K562 (cell line): ENCODE results near the gene PRRT1. TPM values are rescaled to one million over a fixed set of nuclear protein-coding genes. Genes with fewer than 3 reads are reported as not detected.

Experiments used
- ATAC-seq: fragments of 200-7000 bp; cut with Tn5 transposase; 3 replicates; pipeline ENCODE4 v1.9.1; 2020; ENCODE audit warnings: moderate library complexity
- BruUV-seq: library from RNA; stranded (reverse); fragments of 400-500 nt; replicated peaks from 2 replicates; lab custom pipeline; 2021; lab: Mats Ljungman, UMichigan
- CTCF ChIA-PET: fragments of 300-600 bp; formaldehyde crosslinking; extraction: SDS; loops from one replicate; lab custom pipeline; 2021; ENCODE audit warnings: low intra/inter-chr PET ratio; lab: Yijun Ruan, JAX
- POLR2A ChIA-PET: fragments of 300-600, 350-650 bp; sonication (Branson Sonifier 250); formaldehyde crosslinking; extraction: SDS; loops from one replicate; lab custom pipeline; 2021; ENCODE audit warnings: antibody characterized with exemption, inconsistent platforms; lab: Yijun Ruan, JAX
- DNase-seq, 4 experiments: peaks; one replicate each; pipeline versions ENCODE4 v3.0.0 to v3.0.0-alpha.2; 2011 to 2018; ENCODE audit warnings: low spot score in 3 of 4, mixed read lengths in 3 of 4; ENCODE audit errors: extremely low read depth in 1 of 4
- FAIRE-seq: peaks from 2 replicates; lab custom pipeline; 2011; peaks lifted over from hg19 to GRCh38; lab: Jason Lieb, UNC
- H2AFZ ChIP-seq: 2 replicates; pipeline ENCODE4 v1.6.0; 2011; ENCODE audit warnings: low read depth, low read length, control low read depth, inconsistent platforms
- H3K27ac ChIP-seq: fragments of 200-600 bp; 3 replicates; pipeline ENCODE4 v1.8.0; 2011; ENCODE audit warnings: low read depth, mild to moderate bottlenecking, control low read depth, inconsistent platforms, low read length, moderate library complexity, mixed read lengths; ENCODE audit errors: extremely low read depth
- H3K27me3 ChIP-seq, 2 experiments: fragments of 300-600 bp in 1 of 2; 2 replicates in 1 of 2; 3 replicates in 1 of 2; pipeline versions ENCODE4 v1.6.0 to v1.8.0; 2011; ENCODE audit warnings: inconsistent platforms in 2 of 2, low read length in 2 of 2, mild to moderate bottlenecking in 1 of 2, mixed read lengths in 1 of 2, moderate library complexity in 1 of 2; ENCODE audit not compliant: control insufficient read depth in 2 of 2, insufficient read depth in 2 of 2
- H3K36me3 ChIP-seq: fragments of 300-600 bp; 3 replicates; pipeline ENCODE4 v1.8.0; 2011; ENCODE audit warnings: mild to moderate bottlenecking, low read length, inconsistent platforms; ENCODE audit not compliant: control insufficient read depth, insufficient read depth
- H3K4me1 ChIP-seq, 2 experiments: fragments of 200-600 bp in 1 of 2; replicated peaks in 1 of 2; 2 replicates in 1 of 2; 3 replicates in 1 of 2; pipeline versions ENCODE4 v1.5.1 to v1.8.0; 2011; ENCODE audit warnings: inconsistent platforms in 2 of 2, low read length in 2 of 2, mild to moderate bottlenecking in 1 of 2, mixed read lengths in 1 of 2, moderate library complexity in 1 of 2; ENCODE audit not compliant: control insufficient read depth in 2 of 2, insufficient read depth in 2 of 2
- H3K4me2 ChIP-seq: 2 replicates; pipeline ENCODE4 v1.6.1; 2011; ENCODE audit warnings: low read length, control low read depth, inconsistent platforms, mixed read lengths; ENCODE audit not compliant: insufficient read depth
- H3K4me3 ChIP-seq: fragments of 200-600 bp; sonication (generic), shearing (Covaris generic); 2 replicates; pipeline ENCODE4 v1.5.1; 2016; ENCODE audit warnings: control low read depth, inconsistent platforms
- H3K79me2 ChIP-seq: fragments of 200-600 bp; 3 replicates; pipeline ENCODE4 v1.8.0; 2011; ENCODE audit warnings: low read length, inconsistent platforms; ENCODE audit not compliant: control insufficient read depth, insufficient read depth
- H3K9ac ChIP-seq, 2 experiments: 2 replicates each; pipeline versions ENCODE4 v1.6.0 to v1.6.1; 2011; ENCODE audit warnings: low read depth in 2 of 2, low read length in 2 of 2, control low read depth in 1 of 2, inconsistent platforms in 1 of 2, mild to moderate bottlenecking in 1 of 2, mixed read lengths in 1 of 2; ENCODE audit not compliant: insufficient read depth in 1 of 2
- H3K9me1 ChIP-seq: one replicate; pipeline ENCODE4 v1.6.0; 2011; ENCODE audit warnings: inconsistent platforms, mild to moderate bottlenecking, low read length, moderate library complexity; ENCODE audit not compliant: control insufficient read depth, insufficient read depth
- H3K9me3 ChIP-seq: replicated peaks from 2 replicates; pipeline ENCODE4 v1.5.1; 2011; ENCODE audit warnings: low read depth, low read length, inconsistent platforms; ENCODE audit not compliant: control insufficient read depth, insufficient read depth
- H4K20me1 ChIP-seq: replicated peaks from 2 replicates; pipeline ENCODE4 v1.6.1; 2011; ENCODE audit warnings: low read length, inconsistent platforms, mixed read lengths; ENCODE audit not compliant: control insufficient read depth, insufficient read depth
- CEBPG ChIP-seq, 3 experiments: fragments of 200-800 bp in 1 of 3; sonication (Bioruptor generic) in 1 of 3; sonication (generic) in 1 of 3; formaldehyde crosslinking in 1 of 3; IDR thresholded peaks in 2 of 3; conservative IDR thresholded peaks in 1 of 3; 2 replicates each; pipeline versions ENCODE4 v1.6.1 to v1.8.0; 2016 to 2022; ENCODE audit warnings: missing compliant biosample characterization in 2 of 3, missing genetic modification characterization in 2 of 3, mild to moderate bottlenecking in 1 of 3, missing genetic modification reagents in 1 of 3
- FOXP1 ChIP-seq: sonication (generic); formaldehyde crosslinking; IDR thresholded peaks from 2 replicates; pipeline ENCODE4 v1.8.0; 2022; ENCODE audit warnings: mild to moderate bottlenecking, missing genetic modification reagents
- GABPB2 ChIP-seq: fragments of 250-450 bp; sonication (Bioruptor Pico); conservative IDR thresholded peaks from 2 replicates; pipeline ENCODE4 v1.5.1; 2021; ENCODE audit warnings: mild to moderate bottlenecking
- MCM5 ChIP-seq: fragments of 450-650 bp; IDR thresholded peaks from 2 replicates; pipeline ENCODE4 v1.6.1; 2016; ENCODE audit warnings: low read depth
- POLR3G ChIP-seq: IDR thresholded peaks from 2 replicates; pipeline ENCODE4 v1.6.1; 2011; ENCODE audit not compliant: insufficient read length, insufficient replicate concordance; ENCODE audit errors: extremely low read depth
- SIX5 ChIP-seq, 2 experiments: IDR thresholded peaks; 2 replicates each; pipeline ENCODE4 v1.6.1; 2011; ENCODE audit warnings: low read length in 2 of 2, borderline replicate concordance in 1 of 2, low read depth in 1 of 2, mild to moderate bottlenecking in 1 of 2, moderate library complexity in 1 of 2; ENCODE audit not compliant: insufficient read depth in 1 of 2
- SP1 ChIP-seq: sonication (generic); formaldehyde crosslinking; IDR thresholded peaks from 2 replicates; pipeline ENCODE4 v1.8.1; 2022; ENCODE audit warnings: mild to moderate bottlenecking, missing genetic modification reagents
- TARDBP ChIP-seq: fragments of 450-650 bp; IDR thresholded peaks from 2 replicates; pipeline ENCODE4 v1.6.1; 2016
- ZBED1 ChIP-seq: IDR thresholded peaks from 2 replicates; pipeline ENCODE4 v1.6.1; 2014
- ZNF445 ChIP-seq: fragments of 250-450 bp; sonication (Bioruptor Pico); IDR thresholded peaks from 2 replicates; pipeline ENCODE4 v1.4.0; 2020; ENCODE audit warnings: low read depth, mild to moderate bottlenecking, moderate library complexity
- ZNF551 ChIP-seq: fragments of 250-450 bp; sonication (Bioruptor Pico); IDR thresholded peaks from 2 replicates; pipeline ENCODE4 v1.5.0; 2021; ENCODE audit warnings: mild to moderate bottlenecking, moderate library complexity
- WGBS: fragments of 100-300 bp; shearing (Covaris generic); methylation state at CpG from one replicate; pipeline ENCODE4 v1.1.6; 2016; ENCODE audit warnings: low coverage, mixed read lengths; ENCODE audit not compliant: insufficient coverage; ENCODE audit errors: missing lambda C conversion rate; 5-methylcytosine and 5-hydroxymethylcytosine counted together
- in situ Hi-C: fragments of 300-500 bp; cut with MboI; formaldehyde crosslinking; loops from 4 replicates; pipeline ENCODE4 v1.15.0; 2018; ENCODE audit warnings: inconsistent platforms, mixed read lengths
- intact Hi-C: fragments of 100-400 bp; cut with micrococcal nuclease; formaldehyde crosslinking; loops from 2 replicates; pipeline ENCODE4 v1.14.2; 2022
- polyA plus RNA-seq, 8 experiments: library from polyadenylated mRNA; depleted of rRNA in 4 of 8; stranded (reverse) in 5 of 8; unstranded in 3 of 8; fragments of >200 nt; fragmentation: Nextera tagmentation in 2 of 8; fragmentation: Illumina TruSeq in 1 of 8; extraction: Ambion mirVana in 2 of 8; extraction: Trizol in 1 of 8; gene quantifications; 2 replicates each; pipeline versions ENCODE4 v1.2.1 to v1.2.3, GENCODE V29; 2011 to 2014; ENCODE audit warnings: inconsistent platforms in 1 of 8, missing spikeins in 1 of 8
- total RNA-seq, 7 experiments: library from RNA; depleted of rRNA in 6 of 7; stranded (reverse); fragments of >200 nt in 6 of 7; fragmentation: Illumina TruSeq in 2 of 7; extraction: Trizol in 2 of 7; gene quantifications; 2 replicates each; pipeline versions ENCODE4 v1.2.1 to v1.2.3, GENCODE V29; 2011 to 2021; ENCODE audit warnings: low replicate concordance in 1 of 7
- TF ChIP-seq, protein P1 (sequence below): fragments of 450-650 bp; formaldehyde crosslinking; IDR thresholded peaks from 2 replicates; pipeline ENCODE4 v1.4.0; 2020; ENCODE audit warnings: mild to moderate bottlenecking
- TF ChIP-seq, protein P2 (sequence below): sonication (generic); formaldehyde crosslinking; IDR thresholded peaks from 2 replicates; pipeline ENCODE4 v1.8.0; 2022; ENCODE audit warnings: mild to moderate bottlenecking, missing genetic modification reagents, borderline replicate concordance
- TF ChIP-seq, protein P3 (sequence below): fragments of 250-450 bp; sonication (Bioruptor Pico); IDR thresholded peaks from 2 replicates; pipeline ENCODE4 v1.5.1; 2021; ENCODE audit warnings: mild to moderate bottlenecking

Gene PRRT1
- total and polyA plus RNA-seq, 9 of the 15 experiments (the other 6 are each of a cell fraction or from before 2014, with no cell fraction given) = 0.14 to 3.5 (median 0.41) TPM

DNA sequence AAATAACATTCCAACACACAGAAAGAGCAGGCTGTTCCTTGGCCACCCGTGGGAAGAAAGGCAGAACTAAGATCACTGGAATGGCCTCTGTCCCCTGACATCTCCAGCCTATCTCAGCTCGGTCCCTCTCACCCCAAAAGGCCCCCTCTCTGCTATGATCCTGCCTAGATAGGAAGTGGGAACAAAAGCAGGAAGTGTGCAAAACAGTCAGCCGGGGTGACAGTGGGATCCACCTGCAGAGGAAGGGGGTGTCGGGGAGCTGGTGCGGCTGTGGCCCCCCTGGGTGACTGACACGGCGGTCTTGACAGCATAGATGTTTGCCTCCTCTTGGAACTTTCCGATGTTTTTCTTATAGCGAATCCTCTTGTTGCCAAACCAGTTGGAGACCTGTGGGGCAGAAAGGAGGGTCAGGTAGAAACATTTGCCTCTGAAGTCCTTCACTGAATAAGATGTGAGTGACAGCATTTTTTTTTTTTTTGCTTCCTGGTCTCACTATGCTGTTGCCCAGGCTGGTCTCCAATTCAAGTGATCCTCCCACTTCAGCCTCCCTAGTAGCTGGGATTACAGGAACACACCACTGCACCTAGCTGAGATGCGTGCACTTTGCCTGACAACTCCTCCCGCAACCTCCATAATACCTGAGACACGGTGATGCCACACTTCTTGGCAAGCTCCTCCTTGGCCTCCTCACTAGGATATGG lies 35.4 kb upstream of the PRRT1 start:
- ATAC-seq = no peak
- H3K9ac ChIP-seq = peak overlapping the region in 1 of 2 experiments; percentile 75; a peak in 2 of 4 replicates
- peak; percentile 23 for FAIRE-seq
- H2AFZ ChIP-seq = no peak overlapping the region
- ChIA-PET CTCF (no interaction called here), POLR2A (interaction anchor here (0.6 to 1.1 kb wide), 5 partner anchors 9 to 533 kb away, joined by 3 read pairs; partner anchors contain the start of genes AGPAT1 and ATF6B)
- H3K27me3 ChIP-seq = no peaks in the 10 kb centered on the region
- no TSS peak for BruUV-seq
- no peaks in the 10 kb centered on the region for H3K9me3 ChIP-seq
- intact Hi-C loops (no loop called here), in situ Hi-C loops (no loop called here)
- H3K4me2 ChIP-seq = peak overlapping the region; percentile 53
- DNase-seq = no peak
- peaks cover 64% of the 10 kb centered on the region for H3K79me2 ChIP-seq
- peak overlapping the region; percentile 68; the same call in 2 of the 3 replicates for H3K27ac ChIP-seq
- H3K9me1 ChIP-seq = no peaks in the 10 kb centered on the region
- H4K20me1 ChIP-seq = no peaks in the 10 kb centered on the region
- peaks cover 61 to 76% of the 10 kb centered on the region in 2 experiments for H3K4me1 ChIP-seq
- 79% methylated on average over 12 of the region's 12 CpGs for WGBS
- no peak overlapping the region for H3K4me3 ChIP-seq
- H3K36me3 ChIP-seq = peaks cover 56% of the 10 kb centered on the region; the same call in 2 of the 3 replicates
- TF ChIP-seq, protein P1, sequence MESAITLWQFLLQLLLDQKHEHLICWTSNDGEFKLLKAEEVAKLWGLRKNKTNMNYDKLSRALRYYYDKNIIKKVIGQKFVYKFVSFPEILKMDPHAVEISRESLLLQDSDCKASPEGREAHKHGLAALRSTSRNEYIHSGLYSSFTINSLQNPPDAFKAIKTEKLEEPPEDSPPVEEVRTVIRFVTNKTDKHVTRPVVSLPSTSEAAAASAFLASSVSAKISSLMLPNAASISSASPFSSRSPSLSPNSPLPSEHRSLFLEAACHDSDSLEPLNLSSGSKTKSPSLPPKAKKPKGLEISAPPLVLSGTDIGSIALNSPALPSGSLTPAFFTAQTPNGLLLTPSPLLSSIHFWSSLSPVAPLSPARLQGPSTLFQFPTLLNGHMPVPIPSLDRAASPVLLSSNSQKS (CRISPR knock-in tag) = no peak
- no peak for TF ChIP-seq POLR3G
- no peak for TF ChIP-seq SIX5 (IDR thresholded peaks at IDR 0.05; ENCODE audit: borderline replicate concordance in 1 of 2, insufficient read depth in 1 of 2, low read depth in 1 of 2, low read length in 2 of 2)
- no peak for TF ChIP-seq ZBED1
- no peak; the same call in 1 of the 2 replicates for TF ChIP-seq SP1 (CRISPR knock-in tag)
- TF ChIP-seq CEBPG (CRISPR knock-in tag; IDR thresholded peaks at IDR 0.05) = no peak
- no peak for TF ChIP-seq CEBPG (tag; conservative IDR thresholded peaks at IDR 0.05 in 1 of 2, IDR thresholded peaks at IDR 0.05 in 1 of 2)
- TF ChIP-seq GABPB2 (CRISPR knock-in tag) = no peak
- no peak for TF ChIP-seq TARDBP
- no peak for TF ChIP-seq ZNF445 (CRISPR knock-in tag)
- TF ChIP-seq FOXP1 (CRISPR knock-in tag) = no peak
- TF ChIP-seq MCM5 = no peak
- TF ChIP-seq ZNF551 (CRISPR knock-in tag) = no peak
- TF ChIP-seq, protein P2, sequence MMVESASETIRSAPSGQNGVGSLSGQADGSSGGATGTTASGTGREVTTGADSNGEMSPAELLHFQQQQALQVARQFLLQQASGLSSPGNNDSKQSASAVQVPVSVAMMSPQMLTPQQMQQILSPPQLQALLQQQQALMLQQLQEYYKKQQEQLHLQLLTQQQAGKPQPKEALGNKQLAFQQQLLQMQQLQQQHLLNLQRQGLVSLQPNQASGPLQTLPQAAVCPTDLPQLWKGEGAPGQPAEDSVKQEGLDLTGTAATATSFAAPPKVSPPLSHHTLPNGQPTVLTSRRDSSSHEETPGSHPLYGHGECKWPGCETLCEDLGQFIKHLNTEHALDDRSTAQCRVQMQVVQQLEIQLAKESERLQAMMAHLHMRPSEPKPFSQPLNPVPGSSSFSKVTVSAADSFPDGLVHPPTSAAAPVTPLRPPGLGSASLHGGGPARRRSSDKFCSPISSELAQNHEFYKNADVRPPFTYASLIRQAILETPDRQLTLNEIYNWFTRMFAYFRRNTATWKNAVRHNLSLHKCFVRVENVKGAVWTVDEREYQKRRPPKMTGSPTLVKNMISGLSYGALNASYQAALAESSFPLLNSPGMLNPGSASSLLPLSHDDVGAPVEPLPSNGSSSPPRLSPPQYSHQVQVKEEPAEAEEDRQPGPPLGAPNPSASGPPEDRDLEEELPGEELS (CRISPR knock-in tag) = no peak
- TF ChIP-seq, protein P3, sequence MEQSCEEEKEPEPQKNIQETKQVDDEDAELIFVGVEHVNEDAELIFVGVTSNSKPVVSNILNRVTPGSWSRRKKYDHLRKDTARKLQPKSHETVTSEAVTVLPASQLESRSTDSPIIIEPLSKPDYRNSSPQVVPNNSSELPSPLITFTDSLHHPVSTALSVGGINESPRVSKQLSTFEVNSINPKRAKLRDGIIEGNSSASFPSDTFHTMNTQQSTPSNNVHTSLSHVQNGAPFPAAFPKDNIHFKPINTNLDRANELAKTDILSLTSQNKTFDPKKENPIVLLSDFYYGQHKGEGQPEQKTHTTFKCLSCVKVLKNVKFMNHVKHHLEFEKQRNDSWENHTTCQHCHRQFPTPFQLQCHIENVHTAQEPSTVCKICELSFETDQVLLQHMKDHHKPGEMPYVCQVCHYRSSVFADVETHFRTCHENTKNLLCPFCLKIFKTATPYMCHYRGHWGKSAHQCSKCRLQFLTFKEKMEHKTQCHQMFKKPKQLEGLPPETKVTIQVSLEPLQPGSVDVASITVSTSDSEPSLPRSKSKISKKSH (CRISPR knock-in tag) = no peak
